Ishikawa (cell line): ENCODE measurements around the gene TBCEL.

Source experiments
- CEBPB ChIP-seq: IDR thresholded peaks from 2 replicates; pipeline ENCODE4 v1.6.1; 2012
- CREB1 ChIP-seq: IDR thresholded peaks from 2 replicates; pipeline ENCODE4 v1.6.1; 2012; ENCODE audit warnings: low read depth
- EGR1 ChIP-seq: IDR thresholded peaks from 2 replicates; pipeline ENCODE4 v1.6.1; 2012
- EP300 ChIP-seq: IDR thresholded peaks from 2 replicates; pipeline ENCODE4 v1.6.1; 2012; ENCODE audit warnings: borderline replicate concordance
- FOXM1 ChIP-seq: IDR thresholded peaks from 2 replicates; pipeline ENCODE4 v1.6.1; 2012; ENCODE audit warnings: low read depth, borderline replicate concordance
- NFIC ChIP-seq: IDR thresholded peaks from 2 replicates; pipeline ENCODE4 v1.6.1; 2012
- RAD21 ChIP-seq: IDR thresholded peaks from 2 replicates; pipeline ENCODE4 v1.6.1; 2012; ENCODE audit warnings: low read depth
- TAF1 ChIP-seq: IDR thresholded peaks from 2 replicates; pipeline ENCODE4 v1.6.1; 2012; ENCODE audit warnings: low read depth, mild to moderate bottlenecking
- TCF12 ChIP-seq: IDR thresholded peaks from 2 replicates; pipeline ENCODE4 v1.6.1; 2012; ENCODE audit warnings: low read depth
- TEAD4 ChIP-seq: IDR thresholded peaks from 2 replicates; pipeline ENCODE4 v1.6.1; 2012
- YY1 ChIP-seq: IDR thresholded peaks from 2 replicates; pipeline ENCODE4 v1.6.1; 2012; ENCODE audit warnings: low read depth
- ZBTB7A ChIP-seq: IDR thresholded peaks from 2 replicates; pipeline ENCODE4 v1.6.1; 2012; ENCODE audit warnings: low read depth
- TF ChIP-seq, protein P1 (sequence below): IDR thresholded peaks from 2 replicates; pipeline ENCODE4 v1.6.1; 2012
- TF ChIP-seq, protein P2 (sequence below): IDR thresholded peaks from 2 replicates; pipeline ENCODE4 v1.6.1; 2012; ENCODE audit warnings: low read depth, mild to moderate bottlenecking
- TF ChIP-seq, protein P3 (sequence below): IDR thresholded peaks from 2 replicates; pipeline ENCODE4 v1.6.1; 2012

The TBCEL gene

DNA sequence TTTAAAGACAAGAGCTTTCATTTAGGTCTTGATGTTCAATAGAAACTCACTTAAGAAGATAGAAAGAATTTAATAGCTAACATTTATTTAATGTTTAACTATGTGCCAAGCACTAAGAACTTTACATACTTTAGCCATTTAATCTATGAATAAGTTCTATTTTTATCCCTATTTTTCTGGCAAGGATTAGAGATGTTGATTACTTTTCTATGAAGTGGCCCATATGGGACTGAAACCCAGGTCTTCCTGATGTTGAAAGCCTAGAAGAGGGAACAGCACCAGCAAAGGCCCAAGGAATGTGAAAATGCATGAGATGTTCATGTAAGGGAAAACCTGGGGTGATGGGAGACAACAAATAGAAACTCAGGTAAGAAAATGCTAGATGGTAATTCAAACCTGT lies 15.4 kb upstream of the TBCEL start:
- TF ChIP-seq CEBPB = no peak
- no peak for TF ChIP-seq EP300
- TF ChIP-seq NFIC = no peak
- TF ChIP-seq FOXM1 = no peak
- no peak for TF ChIP-seq CREB1
- TF ChIP-seq RAD21 = no peak

DNA sequence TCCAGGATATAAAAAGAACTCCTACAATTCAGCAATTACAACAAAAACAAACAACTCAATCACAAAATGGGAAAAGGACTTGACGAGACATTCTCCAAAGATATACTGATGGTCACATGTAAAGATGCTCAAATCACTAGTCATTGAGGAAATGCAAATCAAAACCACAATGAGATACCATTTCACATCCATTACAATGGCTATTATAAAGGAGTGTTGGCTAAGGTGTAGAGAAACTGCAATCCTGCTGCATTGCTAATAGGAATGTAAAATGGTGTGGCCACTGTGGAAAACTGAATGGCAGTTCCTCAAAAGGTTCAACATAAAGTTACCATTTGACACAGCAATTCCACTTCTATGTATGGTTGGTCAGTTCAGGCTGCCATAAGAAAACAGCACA lies 11.8 kb upstream of the TBCEL start:
- TF ChIP-seq YY1 (no peak), EGR1 (no peak), RAD21 (no peak), FOXM1 (no peak), ZBTB7A (no peak), TCF12 (no peak)
- TF ChIP-seq, protein P1, sequence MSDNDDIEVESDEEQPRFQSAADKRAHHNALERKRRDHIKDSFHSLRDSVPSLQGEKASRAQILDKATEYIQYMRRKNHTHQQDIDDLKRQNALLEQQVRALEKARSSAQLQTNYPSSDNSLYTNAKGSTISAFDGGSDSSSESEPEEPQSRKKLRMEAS = no peak

DNA sequence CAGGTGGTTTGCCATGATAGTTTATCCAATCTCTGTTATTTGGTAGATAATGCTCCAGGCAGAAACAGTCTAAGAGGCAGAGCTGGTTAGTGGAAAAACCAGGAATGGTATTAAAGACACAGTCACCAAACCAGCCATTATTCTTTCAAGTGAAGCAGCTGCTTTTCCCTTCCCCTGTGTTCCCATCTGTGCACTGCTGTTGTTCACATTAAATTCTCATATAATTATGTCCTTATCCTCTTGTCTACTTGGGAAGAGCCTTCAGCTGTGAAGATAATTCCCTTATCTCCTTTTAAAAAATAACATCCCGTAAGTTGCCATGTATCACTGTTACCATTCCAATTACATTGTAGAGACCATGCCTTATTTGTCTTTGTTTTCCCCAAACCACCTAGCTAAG lies 5.2 kb upstream of the TBCEL start:
- TF ChIP-seq CEBPB = no peak
- TF ChIP-seq, protein P2, sequence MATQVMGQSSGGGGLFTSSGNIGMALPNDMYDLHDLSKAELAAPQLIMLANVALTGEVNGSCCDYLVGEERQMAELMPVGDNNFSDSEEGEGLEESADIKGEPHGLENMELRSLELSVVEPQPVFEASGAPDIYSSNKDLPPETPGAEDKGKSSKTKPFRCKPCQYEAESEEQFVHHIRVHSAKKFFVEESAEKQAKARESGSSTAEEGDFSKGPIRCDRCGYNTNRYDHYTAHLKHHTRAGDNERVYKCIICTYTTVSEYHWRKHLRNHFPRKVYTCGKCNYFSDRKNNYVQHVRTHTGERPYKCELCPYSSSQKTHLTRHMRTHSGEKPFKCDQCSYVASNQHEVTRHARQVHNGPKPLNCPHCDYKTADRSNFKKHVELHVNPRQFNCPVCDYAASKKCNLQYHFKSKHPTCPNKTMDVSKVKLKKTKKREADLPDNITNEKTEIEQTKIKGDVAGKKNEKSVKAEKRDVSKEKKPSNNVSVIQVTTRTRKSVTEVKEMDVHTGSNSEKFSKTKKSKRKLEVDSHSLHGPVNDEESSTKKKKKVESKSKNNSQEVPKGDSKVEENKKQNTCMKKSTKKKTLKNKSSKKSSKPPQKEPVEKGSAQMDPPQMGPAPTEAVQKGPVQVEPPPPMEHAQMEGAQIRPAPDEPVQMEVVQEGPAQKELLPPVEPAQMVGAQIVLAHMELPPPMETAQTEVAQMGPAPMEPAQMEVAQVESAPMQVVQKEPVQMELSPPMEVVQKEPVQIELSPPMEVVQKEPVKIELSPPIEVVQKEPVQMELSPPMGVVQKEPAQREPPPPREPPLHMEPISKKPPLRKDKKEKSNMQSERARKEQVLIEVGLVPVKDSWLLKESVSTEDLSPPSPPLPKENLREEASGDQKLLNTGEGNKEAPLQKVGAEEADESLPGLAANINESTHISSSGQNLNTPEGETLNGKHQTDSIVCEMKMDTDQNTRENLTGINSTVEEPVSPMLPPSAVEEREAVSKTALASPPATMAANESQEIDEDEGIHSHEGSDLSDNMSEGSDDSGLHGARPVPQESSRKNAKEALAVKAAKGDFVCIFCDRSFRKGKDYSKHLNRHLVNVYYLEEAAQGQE = no peak
- TF ChIP-seq EP300 = no peak
- no peak for TF ChIP-seq CREB1
- no peak for TF ChIP-seq ZBTB7A

DNA sequence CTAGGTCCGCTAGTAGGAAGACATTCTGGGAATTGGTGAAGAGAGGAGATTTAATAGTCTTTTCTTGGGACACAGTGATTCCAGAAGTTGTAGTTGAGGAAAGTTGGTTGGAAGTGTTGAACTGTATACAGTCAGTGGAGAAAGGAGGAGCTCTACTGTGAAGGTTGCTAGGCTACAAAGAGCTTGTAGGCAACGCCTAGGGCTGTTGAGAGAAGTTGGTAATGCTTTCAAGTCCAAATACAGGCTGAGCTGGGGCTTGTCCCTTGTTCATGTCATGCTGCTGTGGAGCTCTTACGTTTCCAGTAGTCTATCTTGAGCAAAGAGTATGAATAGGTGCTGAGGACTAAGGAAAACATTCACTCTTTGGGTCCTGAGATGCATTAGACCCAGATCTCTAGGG lies 1.1 kb downstream of the TBCEL start:
- TF ChIP-seq, protein P2 = no peak
- TF ChIP-seq CREB1 = no peak
- TF ChIP-seq EP300 = no peak
- no peak for TF ChIP-seq TAF1
- no peak for TF ChIP-seq YY1
- no peak for TF ChIP-seq CEBPB
- no peak for TF ChIP-seq TEAD4
- TF ChIP-seq NFIC = no peak
- no peak for TF ChIP-seq FOXM1
- TF ChIP-seq, protein P1 = no peak
- TF ChIP-seq RAD21 = no peak
- TF ChIP-seq ZBTB7A = no peak
- TF ChIP-seq, protein P3, sequence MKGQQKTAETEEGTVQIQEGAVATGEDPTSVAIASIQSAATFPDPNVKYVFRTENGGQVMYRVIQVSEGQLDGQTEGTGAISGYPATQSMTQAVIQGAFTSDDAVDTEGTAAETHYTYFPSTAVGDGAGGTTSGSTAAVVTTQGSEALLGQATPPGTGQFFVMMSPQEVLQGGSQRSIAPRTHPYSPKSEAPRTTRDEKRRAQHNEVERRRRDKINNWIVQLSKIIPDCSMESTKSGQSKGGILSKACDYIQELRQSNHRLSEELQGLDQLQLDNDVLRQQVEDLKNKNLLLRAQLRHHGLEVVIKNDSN = no peak
- TF ChIP-seq TCF12 = no peak
- TF ChIP-seq EGR1 = no peak

DNA sequence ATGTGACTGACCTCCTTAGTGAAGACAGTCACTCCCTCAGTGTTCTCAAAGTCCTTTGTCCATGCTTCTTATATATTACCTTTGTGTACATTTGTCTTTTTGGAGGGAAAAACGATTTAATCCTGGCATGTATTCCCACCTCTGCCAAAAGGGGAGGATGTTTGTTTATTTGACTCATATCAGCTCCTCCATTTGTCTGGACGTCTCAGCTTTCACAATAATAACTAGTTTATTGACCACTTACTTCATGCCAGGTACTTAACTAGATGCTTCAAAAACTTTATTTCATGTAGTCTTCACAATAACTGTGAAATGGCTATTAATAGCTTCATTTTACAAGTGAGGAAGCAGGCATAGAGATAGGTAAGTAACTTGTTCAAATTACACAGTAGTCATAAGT lies 5.3 kb downstream of the TBCEL start:
- TF ChIP-seq, protein P2 = no peak
- no peak for TF ChIP-seq FOXM1
- TF ChIP-seq YY1 = no peak
- TF ChIP-seq TEAD4 = no peak
- no peak for TF ChIP-seq NFIC
